ENCODE measurements around the gene LRRC4B. TPM values are rescaled to one million over a fixed set of nuclear protein-coding genes. Genes with fewer than 3 reads are reported as not detected.

LRRC4B gene
- total RNA-seq, 1 experiment from 2014 or later, result 3.8 TPM

DNA sequence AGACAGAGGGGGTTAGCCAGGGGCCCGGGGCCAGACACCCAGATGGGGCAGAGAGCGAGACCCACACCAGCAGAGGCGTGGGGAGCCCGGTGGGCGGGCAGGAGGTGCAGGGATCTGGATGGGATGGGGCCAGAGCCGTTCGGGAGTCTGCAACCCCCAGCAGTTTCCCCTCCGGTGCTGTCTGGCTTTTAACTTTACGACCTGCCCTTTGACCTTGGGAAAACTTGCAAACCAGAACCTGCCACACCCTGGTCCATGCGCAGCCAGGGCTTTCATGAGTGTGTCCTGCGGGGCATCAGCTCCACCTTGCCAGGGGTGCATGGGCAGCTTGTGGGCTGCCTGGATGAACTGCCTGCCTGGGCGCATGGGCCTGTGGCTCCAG, 67.1 kb downstream of the LRRC4B start:
- Histone ChIP-seq H4K91ac (ENCODE audit: insufficient read length, low read depth, low read length) (no peak overlapping the region), H3T11ph (ENCODE audit: low read length) (no peak overlapping the region), H2BK5ac (ENCODE audit: insufficient read length, low read length) (no peak overlapping the region), H3K4ac (ENCODE audit: low read depth, low read length) (no peak overlapping the region), H3K79me2 (ENCODE audit: insufficient read depth, low read length) (no peaks in the 10 kb centered on the region), H3K27me3 (ENCODE audit: insufficient read depth, low read length) (peaks cover 20% of the 10 kb centered on the region; the same call in 1 of the 2 replicates), H3K9ac (ENCODE audit: extremely low read depth, insufficient read length, low read length) (no peak overlapping the region), H2BK20ac (ENCODE audit: low read depth, low read length, poor library complexity, severe bottlenecking) (no peak overlapping the region), H3K56ac (ENCODE audit: insufficient read length, low read depth, low read length) (no peak overlapping the region), H3K9me3 (ENCODE audit: control insufficient read depth, low read depth, low read length) (no peaks in the 10 kb centered on the region), H3K4me1 (ENCODE audit: insufficient read depth, low read length) (no peaks in the 10 kb centered on the region), H4K5ac (ENCODE audit: insufficient read length, low read depth, low read length) (no peak overlapping the region), H2BK120ac (ENCODE audit: low read depth, low read length, poor library complexity, severe bottlenecking) (no peak overlapping the region), H3K23me2 (ENCODE audit: insufficient read length, low read depth, low read length, poor library complexity, severe bottlenecking) (peaks cover 3% of the 10 kb centered on the region), H2AFZ (ENCODE audit: low read length) (no peak overlapping the region), H4K8ac (replicated peaks; ENCODE audit: insufficient read length, low read depth, low read length) (no peak overlapping the region), H3K79me1 (ENCODE audit: insufficient read depth, low read depth, low read length, poor library complexity, severe bottlenecking) (no peaks in the 10 kb centered on the region), H2AK5ac (ENCODE audit: insufficient read length, low read length) (no peak overlapping the region), H3K4me2 (ENCODE audit: insufficient read depth, insufficient read length, low read length) (no peak overlapping the region), H3K23ac (ENCODE audit: insufficient read length, low read depth, low read length) (no peak overlapping the region), H4K20me1 (ENCODE audit: control insufficient read depth, insufficient read depth, insufficient read length) (no peaks in the 10 kb centered on the region), H2BK15ac (ENCODE audit: low read depth, low read length) (no peak overlapping the region), H3K27ac (ENCODE audit: insufficient read length, low read depth, low read length) (no peak overlapping the region), H3K14ac (ENCODE audit: insufficient read depth, low read length) (no peak overlapping the region; the same call in 1 of the 2 replicates), H2BK12ac (ENCODE audit: insufficient read length, low read depth, low read length) (no peak overlapping the region), H3K18ac (ENCODE audit: insufficient read length, low read depth, low read length) (no peak overlapping the region)
- Mint-ChIP-seq H3K4me3 (0 out of 5 replicates have a peak overlapping the region, but pooled peaks of 1 of the 2 experiments have one; percentile 4), H3K27me3 (ENCODE audit: low read depth) (peaks cover 18% of the 10 kb centered on the region), H3K27ac (no peak overlapping the region), H3K36me3 (ENCODE audit: insufficient read depth in 1 of 3, low read depth in 3 of 3) (no peaks in the 10 kb centered on the region; a peak in 2 of 7 replicates), H3K9me3 (no peaks in the 10 kb centered on the region), H3K4me1 (peaks cover 2 to 9% of the 10 kb centered on the region in 2 experiments; a peak in 3 of 4 replicates)
- TF ChIP-seq, protein P1, sequence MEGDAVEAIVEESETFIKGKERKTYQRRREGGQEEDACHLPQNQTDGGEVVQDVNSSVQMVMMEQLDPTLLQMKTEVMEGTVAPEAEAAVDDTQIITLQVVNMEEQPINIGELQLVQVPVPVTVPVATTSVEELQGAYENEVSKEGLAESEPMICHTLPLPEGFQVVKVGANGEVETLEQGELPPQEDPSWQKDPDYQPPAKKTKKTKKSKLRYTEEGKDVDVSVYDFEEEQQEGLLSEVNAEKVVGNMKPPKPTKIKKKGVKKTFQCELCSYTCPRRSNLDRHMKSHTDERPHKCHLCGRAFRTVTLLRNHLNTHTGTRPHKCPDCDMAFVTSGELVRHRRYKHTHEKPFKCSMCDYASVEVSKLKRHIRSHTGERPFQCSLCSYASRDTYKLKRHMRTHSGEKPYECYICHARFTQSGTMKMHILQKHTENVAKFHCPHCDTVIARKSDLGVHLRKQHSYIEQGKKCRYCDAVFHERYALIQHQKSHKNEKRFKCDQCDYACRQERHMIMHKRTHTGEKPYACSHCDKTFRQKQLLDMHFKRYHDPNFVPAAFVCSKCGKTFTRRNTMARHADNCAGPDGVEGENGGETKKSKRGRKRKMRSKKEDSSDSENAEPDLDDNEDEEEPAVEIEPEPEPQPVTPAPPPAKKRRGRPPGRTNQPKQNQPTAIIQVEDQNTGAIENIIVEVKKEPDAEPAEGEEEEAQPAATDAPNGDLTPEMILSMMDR (conservative IDR thresholded peaks at IDR 0.05), result no peak
- DNase-seq, result no peak
- WGBS (ENCODE audit: extremely low coverage, insufficient read length, low lambda C conversion rate), result no CpG with 5 or more reads among the region's 12 CpGs
